Memory B cell (primary cell): ENCODE results near the gene PSAP.

Source experiments
- ATAC-seq: fragments of 150-1000 bp; cut with Tn5 transposase; 2 replicates; pipeline ENCODE4 v1.10.0; 2021; ENCODE audit warnings: low read depth, mild to moderate bottlenecking, moderate library complexity
- DNase-seq, 2 donors: peaks; one replicate each; pipeline ENCODE4 v3.0.0; 2022; ENCODE audit warnings: low spot score in 2 of 2
- H3K27ac Mint-ChIP-seq: one replicate; pipeline ENCODE4 v1.8.0; 2022; ENCODE audit warnings: mild to moderate bottlenecking, moderate library complexity, mixed read lengths
- H3K27me3 Mint-ChIP-seq: one replicate; pipeline ENCODE4 v1.8.0; 2022; ENCODE audit warnings: mixed read lengths
- H3K36me3 Mint-ChIP-seq: one replicate; pipeline ENCODE4 v1.8.0; 2022; ENCODE audit warnings: mild to moderate bottlenecking, mixed read lengths
- H3K4me1 Mint-ChIP-seq: one replicate; pipeline ENCODE4 v1.8.0; 2022; ENCODE audit warnings: mixed read lengths
- H3K4me3 Mint-ChIP-seq: one replicate; pipeline ENCODE4 v1.8.0; 2022; ENCODE audit warnings: mild to moderate bottlenecking, moderate library complexity, mixed read lengths
- H3K9me3 Mint-ChIP-seq: one replicate; pipeline ENCODE4 v1.8.0; 2022; ENCODE audit warnings: mixed read lengths

The PSAP gene

DNA sequence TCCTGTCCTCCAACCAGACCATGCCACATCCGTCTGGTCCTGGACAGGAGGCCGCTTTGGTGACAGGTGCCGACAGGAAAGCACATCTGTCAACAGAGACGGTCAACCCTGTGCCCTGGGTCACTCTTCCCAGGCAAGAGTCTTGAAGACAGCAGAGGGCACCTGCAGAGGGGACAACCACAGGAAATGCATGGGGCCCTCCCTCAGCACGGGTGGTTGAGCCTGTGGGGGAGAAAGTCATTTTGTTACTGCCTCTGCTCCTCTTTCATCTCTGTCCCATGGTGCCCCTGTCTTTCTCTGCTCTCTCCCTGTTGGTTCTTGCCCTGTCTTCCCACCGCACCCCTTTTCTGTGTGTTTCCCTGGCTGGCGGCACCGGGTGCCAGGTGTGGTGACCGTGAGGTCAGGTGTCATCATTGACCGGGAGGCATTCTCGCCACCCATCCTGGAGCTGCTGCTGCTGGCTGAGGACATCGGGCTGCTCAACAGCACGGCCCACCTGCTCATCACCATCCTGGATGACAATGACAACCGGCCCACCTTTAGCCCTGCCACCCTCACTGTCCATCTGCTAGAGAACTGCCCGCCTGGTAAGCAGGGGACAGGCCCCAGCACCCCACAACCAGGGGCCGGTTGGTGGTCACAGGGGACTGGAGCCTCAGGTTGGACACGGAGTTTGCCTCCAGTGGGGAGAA, 60.2 kb downstream of the PSAP start:
- H3K27ac Mint-ChIP-seq = peak overlapping the region; percentile 31
- DNase-seq (no peak), ATAC-seq (peak; percentile 75)
- peaks cover 21% of the 10 kb centered on the region for H3K4me1 Mint-ChIP-seq
- H3K27me3 Mint-ChIP-seq = peaks cover 5% of the 10 kb centered on the region
- peak overlapping the region; percentile 78 for H3K4me3 Mint-ChIP-seq
- peaks cover 4% of the 10 kb centered on the region for H3K36me3 Mint-ChIP-seq
- no peaks in the 10 kb centered on the region for H3K9me3 Mint-ChIP-seq

GRCh38 chr10:71789871-71790270, 61.2 kb downstream of the PSAP start:
- peaks cover 4% of the 10 kb centered on the region for H3K36me3 Mint-ChIP-seq
- no peak for DNase-seq
- H3K4me3 Mint-ChIP-seq = no peak overlapping the region
- H3K27ac Mint-ChIP-seq = no peak overlapping the region
- H3K9me3 Mint-ChIP-seq = no peaks in the 10 kb centered on the region
- peaks cover 2% of the 10 kb centered on the region for H3K27me3 Mint-ChIP-seq
- no peak for ATAC-seq
- H3K4me1 Mint-ChIP-seq = peaks cover 18% of the 10 kb centered on the region

DNA sequence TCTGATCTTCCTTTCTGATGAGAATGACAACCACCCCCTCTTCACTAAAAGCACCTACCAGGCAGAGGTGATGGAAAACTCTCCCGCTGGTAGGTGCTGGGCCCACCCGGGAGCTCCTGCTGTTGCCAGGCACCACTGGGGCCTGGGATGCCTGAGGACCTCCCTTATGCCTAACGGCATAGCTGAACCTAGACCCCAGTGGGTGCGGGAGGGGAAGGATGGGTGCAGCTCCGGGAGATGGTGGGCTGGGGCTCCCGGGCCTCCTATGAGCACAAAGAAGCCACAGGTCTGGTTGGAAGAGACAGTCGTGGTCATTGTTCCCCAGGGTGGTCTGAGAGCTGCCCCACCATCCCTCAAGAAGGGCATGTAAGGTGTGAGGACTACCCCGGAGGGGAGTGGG, 62.1 kb downstream of the PSAP start:
- Mint-ChIP-seq H3K27me3 (peaks cover 5% of the 10 kb centered on the region), H3K9me3 (no peaks in the 10 kb centered on the region), H3K4me1 (peaks cover 18% of the 10 kb centered on the region), H3K4me3 (no peak overlapping the region), H3K36me3 (peaks cover 2% of the 10 kb centered on the region), H3K27ac (no peak overlapping the region)
- ATAC-seq = no peak
- no peak for DNase-seq

DNA sequence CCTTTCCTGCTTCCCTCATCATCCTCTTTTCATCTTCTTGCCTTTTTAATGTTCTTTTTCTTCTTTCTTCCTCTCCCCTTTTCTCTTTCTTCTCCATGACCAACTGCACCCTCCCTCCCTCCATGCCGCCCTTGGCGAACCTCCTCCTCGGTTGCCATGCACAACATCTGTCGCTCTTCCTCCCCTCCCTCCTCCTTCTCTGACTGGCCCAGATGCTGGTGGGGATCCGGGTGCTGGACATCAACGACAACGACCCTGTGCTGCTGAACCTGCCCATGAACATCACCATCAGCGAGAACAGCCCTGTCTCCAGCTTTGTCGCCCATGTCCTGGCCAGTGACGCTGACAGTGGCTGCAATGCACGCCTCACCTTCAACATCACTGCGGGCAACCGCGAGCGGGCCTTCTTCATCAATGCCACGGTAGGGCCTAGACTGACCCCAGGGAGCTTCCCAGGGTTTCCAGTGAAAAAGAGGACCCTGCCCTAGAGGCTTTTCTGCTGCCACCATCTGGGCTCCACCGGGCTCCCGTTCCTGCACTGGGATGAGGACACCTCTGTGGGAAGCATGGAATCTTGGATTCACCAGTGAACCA, 66.3 kb downstream of the PSAP start:
- Mint-ChIP-seq H3K36me3 (no peaks in the 10 kb centered on the region), H3K27ac (no peak overlapping the region), H3K27me3 (peaks cover 3% of the 10 kb centered on the region), H3K4me3 (no peak overlapping the region), H3K4me1 (peaks cover 9% of the 10 kb centered on the region), H3K9me3 (no peaks in the 10 kb centered on the region)
- ATAC-seq = no peak
- no peak for DNase-seq

DNA sequence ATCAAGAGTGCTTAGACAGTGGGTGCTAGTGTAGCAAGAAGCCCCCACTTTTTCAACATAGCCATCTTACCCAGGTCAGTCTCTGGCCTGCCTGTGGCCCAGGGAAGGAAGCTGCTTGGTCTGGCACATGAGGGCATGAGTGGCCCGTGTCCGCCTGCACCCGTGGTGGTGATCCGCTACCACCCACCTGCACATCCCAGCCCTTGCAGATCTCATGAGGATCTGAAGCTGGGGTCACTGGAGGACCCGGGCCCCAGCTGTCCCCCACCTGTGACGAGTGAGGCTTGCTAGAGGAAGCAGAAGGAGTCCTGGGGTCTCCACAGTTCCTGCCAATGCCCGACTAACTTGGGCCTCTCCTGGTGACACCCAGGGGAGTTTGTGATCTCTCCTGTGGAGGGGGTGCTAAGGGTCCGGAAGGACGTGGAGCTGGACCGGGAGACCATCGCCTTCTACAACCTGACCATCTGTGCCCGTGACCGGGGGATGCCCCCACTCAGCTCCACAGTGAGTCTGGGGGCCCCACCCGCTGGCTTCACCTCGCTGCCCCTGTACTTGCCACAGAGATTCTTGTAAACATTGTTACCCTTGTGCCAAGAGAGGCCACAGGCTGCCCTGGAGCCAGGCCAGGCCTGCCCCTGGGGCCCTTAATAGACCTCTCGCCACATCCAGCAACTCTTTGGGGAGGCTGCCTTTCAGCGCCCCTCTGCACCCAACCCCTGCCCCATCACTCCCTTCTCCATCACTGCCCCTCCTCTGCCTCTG, 67.0 kb downstream of the PSAP start:
- Mint-ChIP-seq H3K9me3 (no peaks in the 10 kb centered on the region), H3K36me3 (no peaks in the 10 kb centered on the region), H3K4me3 (no peak overlapping the region), H3K4me1 (peaks cover 5% of the 10 kb centered on the region), H3K27me3 (peaks cover 3% of the 10 kb centered on the region), H3K27ac (no peak overlapping the region)
- ATAC-seq = no peak
- no peak for DNase-seq

GRCh38 chr10:71782917-71783490, 68.0 kb downstream of the PSAP start:
- ATAC-seq (no peak), DNase-seq (no peak)
- no peaks in the 10 kb centered on the region for H3K9me3 Mint-ChIP-seq
- no peaks in the 10 kb centered on the region for H3K36me3 Mint-ChIP-seq
- H3K4me1 Mint-ChIP-seq = peaks cover 5% of the 10 kb centered on the region
- H3K4me3 Mint-ChIP-seq = no peak overlapping the region
- peaks cover 3% of the 10 kb centered on the region for H3K27me3 Mint-ChIP-seq
- no peak overlapping the region for H3K27ac Mint-ChIP-seq

- Mint-ChIP-seq H3K9me3 (peaks cover 1% of the 10 kb centered on the region), H3K27ac (no peak overlapping the region), H3K27me3 (peaks cover 3% of the 10 kb centered on the region)
Measured at GRCh38 chr10:71782221-71782916, 68.7 kb downstream of the PSAP start.

GRCh38 chr10:71780719-71781118, 70.3 kb downstream of the PSAP start:
- Mint-ChIP-seq H3K27ac (no peak overlapping the region), H3K4me1 (peaks cover 18% of the 10 kb centered on the region), H3K9me3 (peaks cover 1% of the 10 kb centered on the region), H3K36me3 (no peaks in the 10 kb centered on the region), H3K4me3 (no peak overlapping the region), H3K27me3 (peaks cover 3% of the 10 kb centered on the region)
- ATAC-seq (no peak), DNase-seq (no peak)

More at GRCh38 chr10:71782221-71782916, 68.7 kb downstream of the PSAP start:
- Mint-ChIP-seq H3K4me3 (no peak overlapping the region), H3K4me1 (peaks cover 10% of the 10 kb centered on the region), H3K36me3 (no peaks in the 10 kb centered on the region)
- DNase-seq (no peak), ATAC-seq (no peak)

GRCh38 chr10:71780156-71780555, 70.9 kb downstream of the PSAP start:
- Mint-ChIP-seq H3K4me3 (no peak overlapping the region), H3K4me1 (peaks cover 24% of the 10 kb centered on the region), H3K36me3 (no peaks in the 10 kb centered on the region), H3K9me3 (peaks cover 1% of the 10 kb centered on the region), H3K27ac (no peak overlapping the region), H3K27me3 (peaks cover 3% of the 10 kb centered on the region)
- DNase-seq (no peak), ATAC-seq (no peak)

GRCh38 chr10:71779641-71780040, 71.4 kb downstream of the PSAP start:
- peaks cover 28% of the 10 kb centered on the region for H3K4me1 Mint-ChIP-seq
- peaks cover 1% of the 10 kb centered on the region for H3K9me3 Mint-ChIP-seq
- H3K27me3 Mint-ChIP-seq = peaks cover 2% of the 10 kb centered on the region
- H3K4me3 Mint-ChIP-seq = no peak overlapping the region
- no peak for ATAC-seq
- no peak for DNase-seq
- no peaks in the 10 kb centered on the region for H3K36me3 Mint-ChIP-seq
- no peak overlapping the region for H3K27ac Mint-ChIP-seq

DNA sequence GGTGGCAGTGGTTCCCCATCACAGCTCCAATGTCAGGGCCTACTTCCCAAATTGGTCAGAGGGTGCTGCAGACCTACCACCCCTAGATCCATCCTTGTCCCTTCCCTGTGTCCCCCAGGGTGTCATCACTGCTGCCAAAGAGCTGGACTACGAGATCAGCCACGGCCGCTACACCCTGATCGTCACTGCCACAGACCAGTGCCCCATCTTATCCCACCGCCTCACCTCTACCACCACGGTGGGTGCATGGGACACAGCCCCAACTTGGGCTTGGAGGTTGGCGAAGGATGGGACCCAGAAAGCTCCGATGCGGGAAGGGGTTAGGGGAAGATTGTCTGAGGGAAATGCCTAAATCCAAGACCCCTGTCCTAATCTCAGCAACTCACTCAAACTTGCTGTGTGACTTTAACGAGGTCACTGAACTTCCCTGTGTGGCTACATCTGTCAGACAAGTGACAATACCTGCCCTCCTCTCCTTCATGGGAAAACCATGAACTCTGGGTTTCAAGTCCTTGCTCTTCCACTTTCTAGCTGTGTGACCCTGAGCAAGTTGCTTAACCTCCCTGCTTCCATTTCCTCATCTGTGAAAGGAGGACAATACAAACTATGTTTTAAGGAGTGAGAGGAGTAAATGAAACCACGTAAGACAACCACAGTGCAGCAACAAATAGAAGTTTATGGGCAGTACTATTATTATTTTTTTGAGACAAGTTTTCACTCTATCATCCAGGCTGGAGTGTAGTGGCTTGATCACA, 72.8 kb downstream of the PSAP start:
- H3K9me3 Mint-ChIP-seq = peaks cover 1% of the 10 kb centered on the region
- no peak overlapping the region for H3K27ac Mint-ChIP-seq
- H3K4me3 Mint-ChIP-seq = no peak overlapping the region
- DNase-seq (no peak), ATAC-seq (no peak)
- H3K27me3 Mint-ChIP-seq = no peaks in the 10 kb centered on the region
- H3K36me3 Mint-ChIP-seq = no peaks in the 10 kb centered on the region
- peaks cover 37% of the 10 kb centered on the region for H3K4me1 Mint-ChIP-seq

GRCh38 chr10:71777213-71777985, 73.7 kb downstream of the PSAP start:
- no peak for ATAC-seq
- no peak overlapping the region for H3K27ac Mint-ChIP-seq
- H3K4me1 Mint-ChIP-seq = peaks cover 34% of the 10 kb centered on the region
- no peaks in the 10 kb centered on the region for H3K27me3 Mint-ChIP-seq
- no peak overlapping the region for H3K4me3 Mint-ChIP-seq
- no peak for DNase-seq
- peaks cover 1% of the 10 kb centered on the region for H3K9me3 Mint-ChIP-seq
- H3K36me3 Mint-ChIP-seq = no peaks in the 10 kb centered on the region
